Liver (tissue), 3 donors: ENCODE measurements around the gene HMGCL.

ENCODE experiments used
- EGR1 ChIP-seq, 2 donors: IDR thresholded peaks; 2 replicates each; pipeline ENCODE4 v1.6.1; 2016 to 2018; ENCODE audit warnings: antibody characterized with exemption in 2 of 2, low read depth in 2 of 2
- GABPA ChIP-seq, 2 donors: IDR thresholded peaks in 1 of 2; conservative IDR thresholded peaks in 1 of 2; 2 replicates each; pipeline ENCODE4 v1.6.1; 2016; ENCODE audit warnings: antibody characterized with exemption in 2 of 2, mild to moderate bottlenecking in 1 of 2, moderate library complexity in 1 of 2
- HNF4G ChIP-seq: IDR thresholded peaks from 2 replicates; pipeline ENCODE4 v1.6.1; 2016; ENCODE audit warnings: antibody characterized with exemption
- RAD21 ChIP-seq, 2 donors: IDR thresholded peaks; 2 replicates each; pipeline ENCODE4 v1.6.1; 2016; ENCODE audit warnings: antibody characterized with exemption in 2 of 2, mild to moderate bottlenecking in 2 of 2
- TAF1 ChIP-seq: conservative IDR thresholded peaks from 2 replicates; pipeline ENCODE4 v1.6.1; 2016; ENCODE audit warnings: antibody characterized with exemption, mild to moderate bottlenecking
- YY1 ChIP-seq: IDR thresholded peaks from 2 replicates; pipeline ENCODE4 v1.6.1; 2016; ENCODE audit warnings: antibody characterized with exemption, mild to moderate bottlenecking
- TF ChIP-seq, protein P1 (sequence below): fragments of 150-350 bp; IDR thresholded peaks from 2 replicates; pipeline ENCODE4 v1.5.1; 2017; ENCODE audit warnings: improper control_type of control experiment, low read depth, low read length; ENCODE audit not compliant: missing input control
- TF ChIP-seq, protein P2 (sequence below): IDR thresholded peaks from 2 replicates; pipeline ENCODE4 v1.6.1; 2016; ENCODE audit warnings: antibody characterized with exemption
- TF ChIP-seq, protein P3 (sequence below): IDR thresholded peaks from 2 replicates; pipeline ENCODE4 v1.6.1; 2016; ENCODE audit warnings: antibody characterized with exemption
- TF ChIP-seq, protein P4 (sequence below): IDR thresholded peaks from 2 replicates; pipeline ENCODE4 v1.6.1; 2016; ENCODE audit warnings: antibody characterized with exemption, mild to moderate bottlenecking
- donor health status: healthy.
- donor health status: healthy.

DNA sequence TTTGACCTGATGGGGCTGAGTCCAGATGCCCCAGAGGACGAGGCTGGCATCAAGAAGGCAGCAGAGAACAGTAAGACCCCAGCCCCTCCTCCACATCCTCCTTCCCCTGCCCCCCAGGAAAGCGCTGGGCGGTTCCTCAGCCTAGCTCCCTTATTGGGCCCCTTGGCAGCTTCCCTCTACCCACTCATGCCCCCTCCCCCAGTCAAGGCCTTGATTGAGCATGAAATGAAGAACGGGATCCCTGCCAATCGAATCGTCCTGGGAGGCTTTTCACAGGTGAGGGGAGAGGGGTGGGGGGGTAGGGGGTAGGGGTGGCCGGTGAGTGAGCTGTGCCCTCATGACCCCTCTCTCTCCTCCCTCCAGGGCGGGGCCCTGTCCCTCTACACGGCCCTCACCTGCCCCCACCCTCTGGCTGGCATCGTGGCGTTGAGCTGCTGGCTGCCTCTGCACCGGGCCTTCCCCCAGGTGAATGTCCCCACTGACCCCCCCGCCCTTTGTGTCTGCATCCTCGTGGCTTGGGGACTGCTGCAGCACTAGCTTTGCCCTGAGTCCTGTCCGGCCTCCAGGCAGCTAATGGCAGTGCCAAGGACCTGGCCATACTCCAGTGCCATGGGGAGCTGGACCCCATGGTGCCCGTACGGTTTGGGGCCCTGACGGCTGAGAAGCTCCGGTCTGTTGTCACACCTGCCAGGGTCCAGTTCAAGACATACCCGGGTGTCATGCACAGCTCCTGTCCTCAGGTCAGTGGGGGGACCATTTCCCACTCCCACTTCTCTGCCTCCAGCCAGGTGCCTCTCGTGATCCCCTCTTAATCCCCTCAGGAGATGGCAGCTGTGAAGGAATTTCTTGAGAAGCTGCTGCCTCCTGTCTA, 31.1 kb downstream of the HMGCL start:
- TF ChIP-seq, protein P1, sequence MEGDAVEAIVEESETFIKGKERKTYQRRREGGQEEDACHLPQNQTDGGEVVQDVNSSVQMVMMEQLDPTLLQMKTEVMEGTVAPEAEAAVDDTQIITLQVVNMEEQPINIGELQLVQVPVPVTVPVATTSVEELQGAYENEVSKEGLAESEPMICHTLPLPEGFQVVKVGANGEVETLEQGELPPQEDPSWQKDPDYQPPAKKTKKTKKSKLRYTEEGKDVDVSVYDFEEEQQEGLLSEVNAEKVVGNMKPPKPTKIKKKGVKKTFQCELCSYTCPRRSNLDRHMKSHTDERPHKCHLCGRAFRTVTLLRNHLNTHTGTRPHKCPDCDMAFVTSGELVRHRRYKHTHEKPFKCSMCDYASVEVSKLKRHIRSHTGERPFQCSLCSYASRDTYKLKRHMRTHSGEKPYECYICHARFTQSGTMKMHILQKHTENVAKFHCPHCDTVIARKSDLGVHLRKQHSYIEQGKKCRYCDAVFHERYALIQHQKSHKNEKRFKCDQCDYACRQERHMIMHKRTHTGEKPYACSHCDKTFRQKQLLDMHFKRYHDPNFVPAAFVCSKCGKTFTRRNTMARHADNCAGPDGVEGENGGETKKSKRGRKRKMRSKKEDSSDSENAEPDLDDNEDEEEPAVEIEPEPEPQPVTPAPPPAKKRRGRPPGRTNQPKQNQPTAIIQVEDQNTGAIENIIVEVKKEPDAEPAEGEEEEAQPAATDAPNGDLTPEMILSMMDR: no peak
- TF ChIP-seq, protein P2, sequence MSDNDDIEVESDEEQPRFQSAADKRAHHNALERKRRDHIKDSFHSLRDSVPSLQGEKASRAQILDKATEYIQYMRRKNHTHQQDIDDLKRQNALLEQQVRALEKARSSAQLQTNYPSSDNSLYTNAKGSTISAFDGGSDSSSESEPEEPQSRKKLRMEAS: no peak
- no peak for TF ChIP-seq EGR1 (IDR thresholded peaks at IDR 0.05; ENCODE audit: low read depth in 2 of 2)
- TF ChIP-seq GABPA (IDR thresholded peaks at IDR 0.05 in 1 of 2, conservative IDR thresholded peaks at IDR 0.05 in 1 of 2): no peak
- TF ChIP-seq RAD21 (IDR thresholded peaks at IDR 0.05): no peak
- no peak for TF ChIP-seq TAF1
- TF ChIP-seq, protein P3, sequence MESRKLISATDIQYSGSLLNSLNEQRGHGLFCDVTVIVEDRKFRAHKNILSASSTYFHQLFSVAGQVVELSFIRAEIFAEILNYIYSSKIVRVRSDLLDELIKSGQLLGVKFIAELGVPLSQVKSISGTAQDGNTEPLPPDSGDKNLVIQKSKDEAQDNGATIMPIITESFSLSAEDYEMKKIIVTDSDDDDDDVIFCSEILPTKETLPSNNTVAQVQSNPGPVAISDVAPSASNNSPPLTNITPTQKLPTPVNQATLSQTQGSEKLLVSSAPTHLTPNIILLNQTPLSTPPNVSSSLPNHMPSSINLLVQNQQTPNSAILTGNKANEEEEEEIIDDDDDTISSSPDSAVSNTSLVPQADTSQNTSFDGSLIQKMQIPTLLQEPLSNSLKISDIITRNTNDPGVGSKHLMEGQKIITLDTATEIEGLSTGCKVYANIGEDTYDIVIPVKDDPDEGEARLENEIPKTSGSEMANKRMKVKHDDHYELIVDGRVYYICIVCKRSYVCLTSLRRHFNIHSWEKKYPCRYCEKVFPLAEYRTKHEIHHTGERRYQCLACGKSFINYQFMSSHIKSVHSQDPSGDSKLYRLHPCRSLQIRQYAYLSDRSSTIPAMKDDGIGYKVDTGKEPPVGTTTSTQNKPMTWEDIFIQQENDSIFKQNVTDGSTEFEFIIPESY: no peak
- TF ChIP-seq, protein P4, sequence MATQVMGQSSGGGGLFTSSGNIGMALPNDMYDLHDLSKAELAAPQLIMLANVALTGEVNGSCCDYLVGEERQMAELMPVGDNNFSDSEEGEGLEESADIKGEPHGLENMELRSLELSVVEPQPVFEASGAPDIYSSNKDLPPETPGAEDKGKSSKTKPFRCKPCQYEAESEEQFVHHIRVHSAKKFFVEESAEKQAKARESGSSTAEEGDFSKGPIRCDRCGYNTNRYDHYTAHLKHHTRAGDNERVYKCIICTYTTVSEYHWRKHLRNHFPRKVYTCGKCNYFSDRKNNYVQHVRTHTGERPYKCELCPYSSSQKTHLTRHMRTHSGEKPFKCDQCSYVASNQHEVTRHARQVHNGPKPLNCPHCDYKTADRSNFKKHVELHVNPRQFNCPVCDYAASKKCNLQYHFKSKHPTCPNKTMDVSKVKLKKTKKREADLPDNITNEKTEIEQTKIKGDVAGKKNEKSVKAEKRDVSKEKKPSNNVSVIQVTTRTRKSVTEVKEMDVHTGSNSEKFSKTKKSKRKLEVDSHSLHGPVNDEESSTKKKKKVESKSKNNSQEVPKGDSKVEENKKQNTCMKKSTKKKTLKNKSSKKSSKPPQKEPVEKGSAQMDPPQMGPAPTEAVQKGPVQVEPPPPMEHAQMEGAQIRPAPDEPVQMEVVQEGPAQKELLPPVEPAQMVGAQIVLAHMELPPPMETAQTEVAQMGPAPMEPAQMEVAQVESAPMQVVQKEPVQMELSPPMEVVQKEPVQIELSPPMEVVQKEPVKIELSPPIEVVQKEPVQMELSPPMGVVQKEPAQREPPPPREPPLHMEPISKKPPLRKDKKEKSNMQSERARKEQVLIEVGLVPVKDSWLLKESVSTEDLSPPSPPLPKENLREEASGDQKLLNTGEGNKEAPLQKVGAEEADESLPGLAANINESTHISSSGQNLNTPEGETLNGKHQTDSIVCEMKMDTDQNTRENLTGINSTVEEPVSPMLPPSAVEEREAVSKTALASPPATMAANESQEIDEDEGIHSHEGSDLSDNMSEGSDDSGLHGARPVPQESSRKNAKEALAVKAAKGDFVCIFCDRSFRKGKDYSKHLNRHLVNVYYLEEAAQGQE: no peak
- TF ChIP-seq YY1: no peak
- no peak for TF ChIP-seq HNF4G
